Stimulated activated memory B cell treated with anti-CD40 and anti-IgM and Interleukin-4, amounts not matched to agents 10 μg/mL and 1 μg/mL and 100 μg/mL, for 72 hours (primary cell): Measurements from ENCODE around the gene BNC2.

ENCODE experiments used
- ATAC-seq: fragments of 150-1000 bp; cut with Tn5 transposase; 2 replicates; pipeline ENCODE4 v1.10.0; 2021
- H3K27ac Mint-ChIP-seq: one replicate; pipeline ENCODE4 v1.8.0; 2022; ENCODE audit warnings: mild to moderate bottlenecking, mixed read lengths
- H3K27me3 Mint-ChIP-seq: one replicate; pipeline ENCODE4 v1.8.0; 2022; ENCODE audit warnings: mixed read lengths
- H3K36me3 Mint-ChIP-seq: one replicate; pipeline ENCODE4 v1.8.0; 2022; ENCODE audit warnings: mixed read lengths
- H3K4me1 Mint-ChIP-seq: one replicate; pipeline ENCODE4 v1.8.0; 2022; ENCODE audit warnings: mixed read lengths
- H3K4me3 Mint-ChIP-seq: one replicate; pipeline ENCODE4 v1.8.0; 2022; ENCODE audit warnings: mild to moderate bottlenecking, moderate library complexity, mixed read lengths
- H3K9me3 Mint-ChIP-seq: one replicate; pipeline ENCODE4 v1.8.0; 2022; ENCODE audit warnings: mixed read lengths

BNC2 gene

GRCh38 chr9:16769291-16769690 is 101.2 kb downstream of the BNC2 start:
- peaks cover 6% of the 10 kb centered on the region for H3K9me3 Mint-ChIP-seq
- H3K36me3 Mint-ChIP-seq: no peaks in the 10 kb centered on the region
- no peak overlapping the region for H3K27ac Mint-ChIP-seq
- no peaks in the 10 kb centered on the region for H3K27me3 Mint-ChIP-seq
- no peak overlapping the region for H3K4me3 Mint-ChIP-seq
- H3K4me1 Mint-ChIP-seq: no peaks in the 10 kb centered on the region
- no peak for ATAC-seq

GRCh38 chr9:16768816-16769215 is 101.7 kb downstream of the BNC2 start:
- ATAC-seq: no peak
- H3K27me3 Mint-ChIP-seq: no peaks in the 10 kb centered on the region
- H3K36me3 Mint-ChIP-seq: no peaks in the 10 kb centered on the region
- H3K27ac Mint-ChIP-seq: no peak overlapping the region
- H3K9me3 Mint-ChIP-seq: peaks cover 6% of the 10 kb centered on the region
- no peak overlapping the region for H3K4me3 Mint-ChIP-seq
- no peaks in the 10 kb centered on the region for H3K4me1 Mint-ChIP-seq

GRCh38 chr9:16767366-16767765 is 103.1 kb downstream of the BNC2 start:
- Mint-ChIP-seq H3K9me3 (peaks cover 6% of the 10 kb centered on the region), H3K4me3 (no peak overlapping the region), H3K4me1 (no peaks in the 10 kb centered on the region), H3K27ac (no peak overlapping the region), H3K27me3 (no peaks in the 10 kb centered on the region), H3K36me3 (no peaks in the 10 kb centered on the region)
- no peak for ATAC-seq

GRCh38 chr9:16763946-16764345 is 106.5 kb downstream of the BNC2 start:
- H3K36me3 Mint-ChIP-seq: no peaks in the 10 kb centered on the region
- no peaks in the 10 kb centered on the region for H3K27me3 Mint-ChIP-seq
- no peaks in the 10 kb centered on the region for H3K4me1 Mint-ChIP-seq
- H3K27ac Mint-ChIP-seq: no peak overlapping the region
- ATAC-seq: no peak
- no peak overlapping the region for H3K4me3 Mint-ChIP-seq
- H3K9me3 Mint-ChIP-seq: peaks cover 6% of the 10 kb centered on the region

- H3K27ac Mint-ChIP-seq: no peak overlapping the region
- no peaks in the 10 kb centered on the region for H3K4me1 Mint-ChIP-seq
- no peaks in the 10 kb centered on the region for H3K36me3 Mint-ChIP-seq
- H3K4me3 Mint-ChIP-seq: no peak overlapping the region
- ATAC-seq: no peak
- H3K27me3 Mint-ChIP-seq: no peaks in the 10 kb centered on the region
- peaks cover 3% of the 10 kb centered on the region for H3K9me3 Mint-ChIP-seq
Measured at GRCh38 chr9:16755467-16756160, 114.9 kb downstream of the BNC2 start.

- ATAC-seq: no peak
- Mint-ChIP-seq H3K27ac (no peak overlapping the region), H3K4me1 (no peaks in the 10 kb centered on the region), H3K36me3 (no peaks in the 10 kb centered on the region), H3K9me3 (peaks cover 3% of the 10 kb centered on the region), H3K4me3 (no peak overlapping the region), H3K27me3 (no peaks in the 10 kb centered on the region)
Measured at GRCh38 chr9:16754662-16755061, 115.8 kb downstream of the BNC2 start.

- Mint-ChIP-seq H3K27ac (no peak overlapping the region), H3K4me3 (no peak overlapping the region), H3K27me3 (no peaks in the 10 kb centered on the region), H3K36me3 (no peaks in the 10 kb centered on the region), H3K4me1 (no peaks in the 10 kb centered on the region), H3K9me3 (peaks cover 6% of the 10 kb centered on the region)
- ATAC-seq: no peak
Measured at GRCh38 chr9:16753256-16753655, 117.2 kb downstream of the BNC2 start.

GRCh38 chr9:16752601-16753000 is 117.9 kb downstream of the BNC2 start:
- peaks cover 6% of the 10 kb centered on the region for H3K9me3 Mint-ChIP-seq
- H3K4me1 Mint-ChIP-seq: no peaks in the 10 kb centered on the region
- no peak for ATAC-seq
- H3K27me3 Mint-ChIP-seq: no peaks in the 10 kb centered on the region
- no peak overlapping the region for H3K27ac Mint-ChIP-seq
- H3K36me3 Mint-ChIP-seq: no peaks in the 10 kb centered on the region
- no peak overlapping the region for H3K4me3 Mint-ChIP-seq

- Mint-ChIP-seq H3K27ac (no peak overlapping the region), H3K4me3 (no peak overlapping the region), H3K4me1 (no peaks in the 10 kb centered on the region), H3K27me3 (no peaks in the 10 kb centered on the region), H3K36me3 (no peaks in the 10 kb centered on the region), H3K9me3 (peaks cover 6% of the 10 kb centered on the region)
- no peak for ATAC-seq
Measured at GRCh38 chr9:16750553-16750952, 119.9 kb downstream of the BNC2 start.

GRCh38 chr9:16745359-16745758 is 125.1 kb downstream of the BNC2 start:
- H3K4me3 Mint-ChIP-seq: no peak overlapping the region
- no peaks in the 10 kb centered on the region for H3K27me3 Mint-ChIP-seq
- H3K27ac Mint-ChIP-seq: no peak overlapping the region
- ATAC-seq: no peak
- H3K4me1 Mint-ChIP-seq: no peaks in the 10 kb centered on the region
- no peaks in the 10 kb centered on the region for H3K36me3 Mint-ChIP-seq
- H3K9me3 Mint-ChIP-seq: peaks cover 5% of the 10 kb centered on the region

- Mint-ChIP-seq H3K4me1 (no peaks in the 10 kb centered on the region), H3K27ac (no peak overlapping the region)
- ATAC-seq: no peak
Measured at GRCh38 chr9:16744394-16744793, 126.1 kb downstream of the BNC2 start.

GRCh38 chr9:16743375-16743774 is 127.1 kb downstream of the BNC2 start:
- Mint-ChIP-seq H3K36me3 (no peaks in the 10 kb centered on the region), H3K4me1 (no peaks in the 10 kb centered on the region), H3K4me3 (no peak overlapping the region), H3K27me3 (no peaks in the 10 kb centered on the region), H3K27ac (no peak overlapping the region), H3K9me3 (peaks cover 3% of the 10 kb centered on the region)
- ATAC-seq: no peak

More at GRCh38 chr9:16744394-16744793, 126.1 kb downstream of the BNC2 start:
- Mint-ChIP-seq H3K9me3 (peaks cover 5% of the 10 kb centered on the region), H3K4me3 (no peak overlapping the region), H3K36me3 (no peaks in the 10 kb centered on the region), H3K27me3 (no peaks in the 10 kb centered on the region)

GRCh38 chr9:16735001-16735400 is 135.5 kb downstream of the BNC2 start:
- H3K36me3 Mint-ChIP-seq: no peaks in the 10 kb centered on the region
- no peak overlapping the region for H3K4me3 Mint-ChIP-seq
- no peak overlapping the region for H3K27ac Mint-ChIP-seq
- H3K4me1 Mint-ChIP-seq: no peaks in the 10 kb centered on the region
- no peak for ATAC-seq
- H3K27me3 Mint-ChIP-seq: no peaks in the 10 kb centered on the region
- H3K9me3 Mint-ChIP-seq: no peaks in the 10 kb centered on the region

- Mint-ChIP-seq H3K27me3 (peaks cover 14% of the 10 kb centered on the region), H3K36me3 (no peaks in the 10 kb centered on the region), H3K9me3 (no peaks in the 10 kb centered on the region), H3K27ac (no peak overlapping the region), H3K4me3 (no peak overlapping the region), H3K4me1 (no peaks in the 10 kb centered on the region)
- ATAC-seq: no peak
Measured at GRCh38 chr9:16732546-16732945, 137.9 kb downstream of the BNC2 start.

GRCh38 chr9:16730162-16730561 is 140.3 kb downstream of the BNC2 start:
- Mint-ChIP-seq H3K27me3 (peaks cover 29% of the 10 kb centered on the region), H3K4me3 (no peak overlapping the region), H3K9me3 (no peaks in the 10 kb centered on the region), H3K4me1 (no peaks in the 10 kb centered on the region), H3K36me3 (no peaks in the 10 kb centered on the region), H3K27ac (no peak overlapping the region)
- ATAC-seq: no peak

- Mint-ChIP-seq H3K27ac (no peak overlapping the region), H3K4me3 (no peak overlapping the region), H3K9me3 (no peaks in the 10 kb centered on the region), H3K27me3 (peaks cover 29% of the 10 kb centered on the region), H3K36me3 (no peaks in the 10 kb centered on the region), H3K4me1 (no peaks in the 10 kb centered on the region)
- no peak for ATAC-seq
Measured at GRCh38 chr9:16729651-16730050, 140.8 kb downstream of the BNC2 start.

GRCh38 chr9:16728137-16728508 is 142.3 kb downstream of the BNC2 start:
- no peak overlapping the region for H3K27ac Mint-ChIP-seq
- H3K27me3 Mint-ChIP-seq: peaks cover 29% of the 10 kb centered on the region
- ATAC-seq: no peak
- H3K4me3 Mint-ChIP-seq: no peak overlapping the region
- H3K36me3 Mint-ChIP-seq: no peaks in the 10 kb centered on the region
- no peaks in the 10 kb centered on the region for H3K9me3 Mint-ChIP-seq
- no peaks in the 10 kb centered on the region for H3K4me1 Mint-ChIP-seq
